SK-N-SH treated with all-trans-retinoic acid at 6 μM for 48 hours (cell line): ENCODE measurements around the gene KRT85.

ENCODE experiments used
- ARNTL ChIP-seq: fragments of 450-650 bp; formaldehyde crosslinking; IDR thresholded peaks from 2 replicates; pipeline ENCODE4 v1.5.0; 2020; ENCODE audit warnings: low read depth, mild to moderate bottlenecking, moderate library complexity, borderline replicate concordance
- BACH2 ChIP-seq: fragments of 250-450 bp; sonication (Bioruptor Pico); IDR thresholded peaks from 2 replicates; pipeline ENCODE4 v1.9.0; 2021; ENCODE audit warnings: mild to moderate bottlenecking, borderline replicate concordance
- CSDC2 ChIP-seq: fragments of 250-450 bp; sonication (Bioruptor Pico); IDR thresholded peaks from 2 replicates; pipeline ENCODE4 v1.5.0; 2020; ENCODE audit warnings: mild to moderate bottlenecking, moderate library complexity
- SNAI2 ChIP-seq: fragments of 250-450 bp; sonication (Bioruptor Pico); IDR thresholded peaks from 2 replicates; pipeline ENCODE4 v1.5.0; 2020; ENCODE audit warnings: mild to moderate bottlenecking, moderate library complexity
- TOX ChIP-seq: fragments of 250-450 bp; sonication (Bioruptor Pico); IDR thresholded peaks from 2 replicates; pipeline ENCODE4 v1.8.0; 2021; ENCODE audit warnings: mild to moderate bottlenecking, moderate library complexity, borderline replicate concordance
- TSHZ2 ChIP-seq: fragments of 250-450 bp; sonication (Bioruptor Pico); IDR thresholded peaks from 2 replicates; pipeline ENCODE4 v1.5.0; 2020; ENCODE audit warnings: mild to moderate bottlenecking, moderate library complexity

- no peak for TF ChIP-seq TOX (CRISPR knock-in tag)
- no peak for TF ChIP-seq BACH2
- TF ChIP-seq ARNTL = no peak
- TF ChIP-seq TSHZ2 (CRISPR knock-in tag) = no peak
- no peak for TF ChIP-seq CSDC2 (CRISPR knock-in tag)
- TF ChIP-seq SNAI2 (CRISPR knock-in tag) = no peak
Observed at GRCh38 chr12:52316290-52316689, 51.0 kb downstream of the KRT85 start.
